Glutamatergic neuron (in vitro differentiated cells): ENCODE data around the gene NAMPT. TPM values are rescaled to one million over a fixed set of nuclear protein-coding genes. Genes with fewer than 3 reads are reported as not detected.
"Not testable (repeated sequence)": the region's sequence is repeated elsewhere in the genome, so short reads cannot be mapped to it uniquely, and the experiment has no call there.

Source experiments
- DNase-seq: peaks from one replicate; pipeline ENCODE4 v3.0.0; 2022
- H3K27ac Mint-ChIP-seq: one replicate; pipeline ENCODE4 v1.8.0; 2020; ENCODE audit warnings: mild to moderate bottlenecking, mixed read lengths, inconsistent platforms; ENCODE audit not compliant: unreplicated experiment
- H3K27me3 Mint-ChIP-seq: one replicate; pipeline ENCODE4 v1.8.0; 2020; ENCODE audit warnings: mild to moderate bottlenecking, moderate library complexity, mixed read lengths, inconsistent platforms; ENCODE audit not compliant: unreplicated experiment
- H3K36me3 Mint-ChIP-seq: one replicate; pipeline ENCODE4 v1.8.0; 2020; ENCODE audit warnings: mild to moderate bottlenecking, mixed read lengths, inconsistent platforms; ENCODE audit not compliant: unreplicated experiment
- H3K4me1 Mint-ChIP-seq: one replicate; pipeline ENCODE4 v1.8.0; 2020; ENCODE audit warnings: mild to moderate bottlenecking, low read depth, mixed read lengths, inconsistent platforms; ENCODE audit not compliant: unreplicated experiment
- H3K4me3 Mint-ChIP-seq: one replicate; pipeline ENCODE4 v1.8.0; 2020; ENCODE audit warnings: mild to moderate bottlenecking, mixed read lengths, inconsistent platforms; ENCODE audit not compliant: unreplicated experiment
- H3K9me3 Mint-ChIP-seq: one replicate; pipeline ENCODE4 v1.8.0; 2020; ENCODE audit warnings: mild to moderate bottlenecking, moderate library complexity, mixed read lengths, inconsistent platforms; ENCODE audit not compliant: unreplicated experiment
- total RNA-seq: library from RNA; stranded (reverse); fragmentation: NEBNext Ultra II Directional; extraction: Animal tissue kit (Norgen Biotek cat#: 25700); gene quantifications from one replicate; pipeline ENCODE4 v1.2.1, GENCODE V29; 2021; ENCODE audit not compliant: unreplicated experiment
- TF ChIP-seq, protein P1 (sequence below): fragments of 200-600 bp; sonication (generic); IDR thresholded peaks from one replicate; pipeline ENCODE4 v1.5.0; 2021; ENCODE audit not compliant: partially characterized antibody, unreplicated experiment

Gene NAMPT
- total RNA-seq, 1 donor from 2014 or later, result 48.4 TPM

- H3K4me3 Mint-ChIP-seq, result no peak overlapping the region
- H3K36me3 Mint-ChIP-seq, result no peaks in the 10 kb centered on the region
- no peak overlapping the region for H3K27ac Mint-ChIP-seq
- H3K9me3 Mint-ChIP-seq, result peaks cover 1% of the 10 kb centered on the region
- no peak for DNase-seq
- TF ChIP-seq, protein P1, sequence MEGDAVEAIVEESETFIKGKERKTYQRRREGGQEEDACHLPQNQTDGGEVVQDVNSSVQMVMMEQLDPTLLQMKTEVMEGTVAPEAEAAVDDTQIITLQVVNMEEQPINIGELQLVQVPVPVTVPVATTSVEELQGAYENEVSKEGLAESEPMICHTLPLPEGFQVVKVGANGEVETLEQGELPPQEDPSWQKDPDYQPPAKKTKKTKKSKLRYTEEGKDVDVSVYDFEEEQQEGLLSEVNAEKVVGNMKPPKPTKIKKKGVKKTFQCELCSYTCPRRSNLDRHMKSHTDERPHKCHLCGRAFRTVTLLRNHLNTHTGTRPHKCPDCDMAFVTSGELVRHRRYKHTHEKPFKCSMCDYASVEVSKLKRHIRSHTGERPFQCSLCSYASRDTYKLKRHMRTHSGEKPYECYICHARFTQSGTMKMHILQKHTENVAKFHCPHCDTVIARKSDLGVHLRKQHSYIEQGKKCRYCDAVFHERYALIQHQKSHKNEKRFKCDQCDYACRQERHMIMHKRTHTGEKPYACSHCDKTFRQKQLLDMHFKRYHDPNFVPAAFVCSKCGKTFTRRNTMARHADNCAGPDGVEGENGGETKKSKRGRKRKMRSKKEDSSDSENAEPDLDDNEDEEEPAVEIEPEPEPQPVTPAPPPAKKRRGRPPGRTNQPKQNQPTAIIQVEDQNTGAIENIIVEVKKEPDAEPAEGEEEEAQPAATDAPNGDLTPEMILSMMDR, result no peak
- no peaks in the 10 kb centered on the region for H3K4me1 Mint-ChIP-seq
- no peaks in the 10 kb centered on the region for H3K27me3 Mint-ChIP-seq
Measured at GRCh38 chr7:106327538-106328481, 43.0 kb upstream of the NAMPT start.

- DNase-seq, result no peak
- TF ChIP-seq, protein P1, result no peak
- peaks cover 1% of the 10 kb centered on the region for H3K9me3 Mint-ChIP-seq
- peaks cover 2% of the 10 kb centered on the region for H3K36me3 Mint-ChIP-seq
- no peak overlapping the region for H3K4me3 Mint-ChIP-seq
- no peaks in the 10 kb centered on the region for H3K4me1 Mint-ChIP-seq
- no peaks in the 10 kb centered on the region for H3K27me3 Mint-ChIP-seq
- H3K27ac Mint-ChIP-seq, result no peak overlapping the region
Measured at GRCh38 chr7:106326594-106327537, 42.1 kb upstream of the NAMPT start.

GRCh38 chr7:106324509-106324908, 39.7 kb upstream of the NAMPT start:
- H3K4me3 Mint-ChIP-seq, H3K9me3 Mint-ChIP-seq: not testable (repeated sequence)

DNA sequence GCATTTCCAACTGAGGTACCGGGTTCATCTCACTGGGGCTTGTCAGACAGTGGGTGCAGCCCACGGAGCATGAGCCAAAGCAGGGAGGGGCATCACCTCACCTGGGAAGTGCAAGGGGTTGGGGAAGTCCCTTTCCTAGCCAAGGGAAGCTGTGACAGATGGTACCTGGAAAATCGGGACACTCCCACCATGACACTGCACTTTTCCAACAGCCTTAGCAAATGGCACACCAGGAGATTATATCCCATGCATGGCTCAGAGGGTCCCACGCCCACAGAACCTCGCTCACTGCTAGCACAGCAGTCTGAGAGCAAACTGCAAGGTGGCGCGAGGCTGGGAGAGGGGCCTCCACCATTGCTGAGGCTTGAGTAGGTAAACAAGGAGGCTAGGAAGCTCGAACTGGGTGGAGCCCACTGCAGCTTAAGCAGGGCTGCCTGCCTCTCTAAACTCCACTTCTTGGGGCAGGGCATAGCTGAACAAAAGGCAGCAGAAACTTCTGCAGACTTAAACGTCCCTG, 35.5 kb upstream of the NAMPT start:
- not testable (repeated sequence) for H3K9me3 Mint-ChIP-seq, DNase-seq, H3K4me3 Mint-ChIP-seq, H3K4me1 Mint-ChIP-seq, H3K27me3 Mint-ChIP-seq, H3K27ac Mint-ChIP-seq
- peaks cover 14% of the 10 kb centered on the region for H3K36me3 Mint-ChIP-seq

More at GRCh38 chr7:106324509-106324908, 39.7 kb upstream of the NAMPT start:
- H3K4me1 Mint-ChIP-seq, H3K27ac Mint-ChIP-seq, DNase-seq, H3K27me3 Mint-ChIP-seq, H3K36me3 Mint-ChIP-seq: not testable (repeated sequence)

DNA sequence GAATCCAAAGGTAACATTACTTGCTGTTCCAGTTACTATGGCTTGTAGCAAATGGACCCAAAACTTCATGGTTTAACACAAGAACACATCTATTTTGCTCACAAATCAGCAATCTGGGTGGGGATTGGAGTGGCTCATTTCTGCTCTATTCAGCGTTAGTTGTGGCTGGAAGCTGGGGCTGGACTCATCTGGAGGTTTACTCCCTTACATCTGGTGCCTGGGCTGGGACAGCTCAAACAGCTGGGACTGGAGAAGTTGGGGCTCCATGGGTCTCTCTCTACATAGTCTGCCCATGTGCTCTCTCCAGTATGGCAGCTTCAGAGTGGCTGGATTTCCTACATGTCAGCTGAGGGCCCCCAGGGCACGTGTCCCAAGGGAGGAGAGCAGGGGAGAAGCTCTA, 33.7 kb upstream of the NAMPT start:
- Mint-ChIP-seq H3K27ac (no peak overlapping the region), H3K4me1 (no peaks in the 10 kb centered on the region)

More for the DNA sequence above, 33.7 kb upstream of the NAMPT start:
- TF ChIP-seq, protein P1, result no peak
- H3K27me3 Mint-ChIP-seq, result no peaks in the 10 kb centered on the region
- H3K36me3 Mint-ChIP-seq, result peaks cover 14% of the 10 kb centered on the region
- DNase-seq, result no peak
- H3K4me3 Mint-ChIP-seq, result no peak overlapping the region
- H3K9me3 Mint-ChIP-seq, result peaks cover 4% of the 10 kb centered on the region
